MCF 10A (cell line): ENCODE measurements around the gene CELA2B. TPM values are rescaled to one million over a fixed set of nuclear protein-coding genes. Genes with fewer than 3 reads are reported as not detected.
"Not testable (repeated sequence)": the region's sequence is repeated elsewhere in the genome, so short reads cannot be mapped to it uniquely, and the experiment has no call there.

Experiments used
- BruUV-seq: library from RNA; stranded (reverse); fragments of 400-500 nt; replicated peaks from 2 replicates; lab custom pipeline; 2021; lab: Mats Ljungman, UMichigan
- CTCF ChIA-PET: fragments of 300-600 bp; sonication (Branson Sonifier 250); formaldehyde crosslinking; extraction: SDS; loops from one replicate; lab custom pipeline; 2021; ENCODE audit warnings: antibody characterized with exemption, inconsistent platforms; lab: Yijun Ruan, JAX
- POLR2A ChIA-PET: fragments of 300-600, 350-650 bp; sonication (Branson Sonifier 250); formaldehyde crosslinking; extraction: SDS; loops from one replicate; lab custom pipeline; 2020; ENCODE audit warnings: antibody characterized with exemption, inconsistent platforms; lab: Yijun Ruan, JAX
- DNase-seq: peaks from one replicate; pipeline ENCODE4 v3.0.0-alpha.2; 2018; ENCODE audit not compliant: unreplicated experiment
- H3K27ac Mint-ChIP-seq: one replicate; pipeline ENCODE4 v1.8.0; 2022; ENCODE audit warnings: mild to moderate bottlenecking, low read depth, mixed read lengths; ENCODE audit not compliant: unreplicated experiment
- H3K27me3 Mint-ChIP-seq: one replicate; pipeline ENCODE4 v1.8.0; 2022; ENCODE audit warnings: mixed read lengths; ENCODE audit not compliant: insufficient read depth, unreplicated experiment
- H3K36me3 Mint-ChIP-seq: one replicate; pipeline ENCODE4 v1.8.0; 2022; ENCODE audit warnings: mild to moderate bottlenecking, moderate library complexity, mixed read lengths; ENCODE audit not compliant: insufficient read depth, unreplicated experiment
- H3K4me1 Mint-ChIP-seq: one replicate; pipeline ENCODE4 v1.8.0; 2022; ENCODE audit warnings: mixed read lengths; ENCODE audit not compliant: insufficient read depth, unreplicated experiment
- H3K4me3 Mint-ChIP-seq: one replicate; pipeline ENCODE4 v1.8.0; 2022; ENCODE audit warnings: mild to moderate bottlenecking, moderate library complexity, mixed read lengths; ENCODE audit not compliant: unreplicated experiment
- H3K9me3 Mint-ChIP-seq: one replicate; pipeline ENCODE4 v1.8.0; 2022; ENCODE audit warnings: mixed read lengths; ENCODE audit not compliant: unreplicated experiment
- CTCF ChIP-seq: fragments of 200-600 bp; IDR thresholded peaks from one replicate; pipeline ENCODE4 v1.8.0; 2022; ENCODE audit warnings: antibody characterized with exemption, mild to moderate bottlenecking; ENCODE audit not compliant: unreplicated experiment
- intact Hi-C: fragments of 100-400 bp; cut with micrococcal nuclease; formaldehyde crosslinking; loops from 2 replicates; pipeline ENCODE4 v1.14.1; 2022
- total RNA-seq: library from RNA; stranded (reverse); gene quantifications from 2 replicates; pipeline ENCODE4 v1.2.3, GENCODE V29; 2022

The CELA2B gene
- total RNA-seq, 1 experiment from 2014 or later: not detected

GRCh38 chr1:15460708-15461095, 15.2 kb upstream of the CELA2B start:
- TF ChIP-seq CTCF: no peak
- no peak for DNase-seq
- Mint-ChIP-seq H3K9me3 (no peaks in the 10 kb centered on the region), H3K27ac (no peak overlapping the region), H3K27me3 (no peaks in the 10 kb centered on the region), H3K36me3 (no peaks in the 10 kb centered on the region), H3K4me3 (no peak overlapping the region), H3K4me1 (peaks cover under 1% of the 10 kb centered on the region)
- intact Hi-C loops: no loop called here
- BruUV-seq: no TSS peak
- POLR2A ChIA-PET: no interaction called here
- CTCF ChIA-PET: no interaction called here

- H3K4me3 Mint-ChIP-seq, DNase-seq, H3K27me3 Mint-ChIP-seq, H3K27ac Mint-ChIP-seq, H3K9me3 Mint-ChIP-seq, CTCF ChIA-PET, H3K36me3 Mint-ChIP-seq, intact Hi-C loops, H3K4me1 Mint-ChIP-seq, BruUV-seq: not testable (repeated sequence)
- POLR2A ChIA-PET: interaction anchor here (0.7 kb wide), 1 partner anchor 111 kb away, joined by 5 read pairs; no protein-coding TSS in a partner anchor
Measured at GRCh38 chr1:15463064-15463800, 12.7 kb upstream of the CELA2B start.

GRCh38 chr1:15463926-15464322, 12.0 kb upstream of the CELA2B start:
- H3K4me3 Mint-ChIP-seq, CTCF ChIA-PET, DNase-seq, H3K4me1 Mint-ChIP-seq, H3K27ac Mint-ChIP-seq, H3K36me3 Mint-ChIP-seq, BruUV-seq, intact Hi-C loops, H3K9me3 Mint-ChIP-seq, H3K27me3 Mint-ChIP-seq: not testable (repeated sequence)
- POLR2A ChIA-PET: interaction anchor here (0.7 kb wide), 1 partner anchor 111 kb away, joined by 5 read pairs; no protein-coding TSS in a partner anchor

- H3K9me3 Mint-ChIP-seq: no peaks in the 10 kb centered on the region
- ChIA-PET POLR2A (no interaction called here), CTCF (interaction anchor here (0.6 to 0.7 kb wide), 2 partner anchors 34 to 143 kb away, joined by 3 to 4 read pairs; no protein-coding TSS in a partner anchor)
- intact Hi-C loops: no loop called here
- BruUV-seq: no TSS peak
- no peaks in the 10 kb centered on the region for H3K36me3 Mint-ChIP-seq
- no peak overlapping the region for H3K4me3 Mint-ChIP-seq
- TF ChIP-seq CTCF: no peak
- H3K27ac Mint-ChIP-seq: no peak overlapping the region
- H3K4me1 Mint-ChIP-seq: no peaks in the 10 kb centered on the region
- no peaks in the 10 kb centered on the region for H3K27me3 Mint-ChIP-seq
- DNase-seq: no peak
Measured at GRCh38 chr1:15465674-15466073, 10.2 kb upstream of the CELA2B start.

GRCh38 chr1:15466955-15467625, 8.8 kb upstream of the CELA2B start:
- H3K4me1 Mint-ChIP-seq, POLR2A ChIA-PET, DNase-seq, H3K9me3 Mint-ChIP-seq, intact Hi-C loops, BruUV-seq, H3K27me3 Mint-ChIP-seq, H3K27ac Mint-ChIP-seq, H3K4me3 Mint-ChIP-seq, H3K36me3 Mint-ChIP-seq: not testable (repeated sequence)
- CTCF ChIA-PET: interaction anchor here (0.7 kb wide), 1 partner anchor 289 kb away, joined by 3 read pairs; no protein-coding TSS in a partner anchor
